Sigmoid colon (tissue), 4 donors: Measurements from ENCODE around the gene PISD.

ENCODE experiments used
- EP300 ChIP-seq, 4 donors: sonication (generic); formaldehyde crosslinking; IDR thresholded peaks; one replicate each; pipeline ENCODE4 v1.6.1; 2017; ENCODE audit warnings: antibody characterized with exemption in 4 of 4
- POLR2A ChIP-seq, 2 donors: fragments of 450-650 bp; IDR thresholded peaks; one replicate each; pipeline ENCODE4 v1.6.1; 2016; ENCODE audit warnings: antibody characterized with exemption in 2 of 2, mild to moderate bottlenecking in 2 of 2, moderate library complexity in 2 of 2
- TF ChIP-seq, protein P1 (sequence below), 4 experiments: fragments of 450-650 bp in 3 of 4; fragments of 200-600 bp in 1 of 4; IDR thresholded peaks; one replicate each; pipeline ENCODE4 v1.5.1; 2016 to 2019; ENCODE audit warnings: antibody characterized with exemption in 4 of 4, mild to moderate bottlenecking in 3 of 4, moderate library complexity in 2 of 4

DNA sequence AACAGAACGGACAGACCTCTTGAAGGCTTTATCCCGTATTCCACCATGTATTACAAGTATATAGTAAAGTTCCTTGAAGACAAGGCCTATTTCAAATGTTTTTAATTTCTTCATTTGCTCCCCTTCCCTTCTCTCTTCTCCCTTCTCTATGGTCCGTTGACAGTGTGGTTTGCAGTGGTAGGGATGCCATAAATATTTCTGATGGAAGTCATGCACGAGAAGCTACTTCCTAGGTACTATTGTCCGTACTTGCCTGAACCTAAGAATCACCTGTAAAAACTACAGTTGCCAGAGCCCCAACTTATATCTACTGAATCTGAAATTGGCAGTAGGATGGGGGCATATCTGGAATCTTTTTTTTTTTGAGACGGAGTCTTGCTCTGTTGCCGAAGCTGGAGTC lies 2.8 kb downstream of the PISD start:
- TF ChIP-seq EP300 (IDR thresholded peaks at IDR 0.05) (no peak), POLR2A (IDR thresholded peaks at IDR 0.05) (no peak)
- TF ChIP-seq, protein P1, sequence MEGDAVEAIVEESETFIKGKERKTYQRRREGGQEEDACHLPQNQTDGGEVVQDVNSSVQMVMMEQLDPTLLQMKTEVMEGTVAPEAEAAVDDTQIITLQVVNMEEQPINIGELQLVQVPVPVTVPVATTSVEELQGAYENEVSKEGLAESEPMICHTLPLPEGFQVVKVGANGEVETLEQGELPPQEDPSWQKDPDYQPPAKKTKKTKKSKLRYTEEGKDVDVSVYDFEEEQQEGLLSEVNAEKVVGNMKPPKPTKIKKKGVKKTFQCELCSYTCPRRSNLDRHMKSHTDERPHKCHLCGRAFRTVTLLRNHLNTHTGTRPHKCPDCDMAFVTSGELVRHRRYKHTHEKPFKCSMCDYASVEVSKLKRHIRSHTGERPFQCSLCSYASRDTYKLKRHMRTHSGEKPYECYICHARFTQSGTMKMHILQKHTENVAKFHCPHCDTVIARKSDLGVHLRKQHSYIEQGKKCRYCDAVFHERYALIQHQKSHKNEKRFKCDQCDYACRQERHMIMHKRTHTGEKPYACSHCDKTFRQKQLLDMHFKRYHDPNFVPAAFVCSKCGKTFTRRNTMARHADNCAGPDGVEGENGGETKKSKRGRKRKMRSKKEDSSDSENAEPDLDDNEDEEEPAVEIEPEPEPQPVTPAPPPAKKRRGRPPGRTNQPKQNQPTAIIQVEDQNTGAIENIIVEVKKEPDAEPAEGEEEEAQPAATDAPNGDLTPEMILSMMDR (IDR thresholded peaks at IDR 0.05) = no peak
